Pulmonary artery endothelial cell (primary cell): ENCODE data around the gene METTL24. TPM values are rescaled to one million over a fixed set of nuclear protein-coding genes. Genes with fewer than 3 reads are reported as not detected.

Experiments used
- DNase-seq: peaks from one replicate; pipeline ENCODE4 v3.0.0-alpha.2; 2011; ENCODE audit warnings: low read depth, low spot score
- total RNA-seq: library from RNA; depleted of rRNA; stranded (reverse); fragments of >200 nt; gene quantifications from 2 replicates; pipeline ENCODE4 v1.2.3, GENCODE V29; 2014

Gene METTL24
- total RNA-seq, 1 donor from 2014 or later = not detected

DNA sequence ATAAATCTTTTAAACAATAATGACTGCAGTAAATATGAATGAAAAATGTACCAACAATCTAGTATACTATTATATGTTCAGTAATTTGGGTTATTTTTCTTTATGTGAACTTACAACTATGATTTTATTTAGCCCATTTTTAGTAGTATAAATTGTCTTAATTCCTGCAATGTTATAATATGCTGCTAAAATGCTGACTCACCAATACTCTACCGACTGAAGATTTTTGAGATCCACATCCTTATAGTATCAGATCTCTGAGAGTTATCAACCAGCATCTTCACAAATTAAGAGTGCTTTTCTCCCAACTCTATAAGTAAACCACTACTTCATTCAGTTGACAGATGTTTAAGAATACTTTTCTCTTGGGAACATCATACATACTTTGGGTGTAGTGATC lies 161.3 kb downstream of the METTL24 start:
- no peak for DNase-seq

DNA sequence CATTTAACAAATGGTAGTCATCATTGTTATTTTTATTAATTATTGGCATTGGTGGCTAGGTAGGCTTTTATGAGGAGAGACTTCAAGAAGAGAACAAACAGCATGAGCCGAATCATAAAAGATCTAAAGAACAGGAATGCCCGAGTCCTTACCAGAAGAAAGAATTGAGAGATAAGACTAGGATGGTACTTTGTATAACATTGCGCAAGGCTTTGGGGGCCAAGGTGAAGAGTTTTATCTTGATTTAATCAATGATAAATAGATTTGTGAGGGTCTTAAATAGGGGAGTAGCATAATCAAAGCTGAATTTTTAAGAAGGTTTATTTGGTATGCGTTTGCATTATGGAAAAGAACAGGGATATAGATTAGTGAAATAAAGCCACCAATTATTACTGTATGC lies 162.5 kb downstream of the METTL24 start:
- DNase-seq = no peak

Other genes with a start within 250 kb of the METTL24 start
- 5.7 and 10.2 TPM in 2 replicates for gene WASF1, start 178.7 kb downstream of the METTL24 start, total RNA-seq
- gene CDC40, start 177.9 kb downstream of the METTL24 start, total RNA-seq = 25.2 and 35.9 TPM in 2 replicates
- 0.53 and 2.7 TPM in 2 replicates for gene DDO, start 57.2 kb upstream of the METTL24 start, total RNA-seq
- not detected in 2 replicates for gene SLC22A16, start 118.3 kb upstream of the METTL24 start, total RNA-seq